Measurements from ENCODE around the gene GGT7. TPM values are rescaled to one million over a fixed set of nuclear protein-coding genes. Genes with fewer than 3 reads are reported as not detected.

GGT7 gene
- total and polyA plus RNA-seq, 9 of the 15 experiments (the other 6 are each of a cell fraction or from before 2014, with no cell fraction given): 0.04 to 18.3 (median 5.9) TPM

DNA sequence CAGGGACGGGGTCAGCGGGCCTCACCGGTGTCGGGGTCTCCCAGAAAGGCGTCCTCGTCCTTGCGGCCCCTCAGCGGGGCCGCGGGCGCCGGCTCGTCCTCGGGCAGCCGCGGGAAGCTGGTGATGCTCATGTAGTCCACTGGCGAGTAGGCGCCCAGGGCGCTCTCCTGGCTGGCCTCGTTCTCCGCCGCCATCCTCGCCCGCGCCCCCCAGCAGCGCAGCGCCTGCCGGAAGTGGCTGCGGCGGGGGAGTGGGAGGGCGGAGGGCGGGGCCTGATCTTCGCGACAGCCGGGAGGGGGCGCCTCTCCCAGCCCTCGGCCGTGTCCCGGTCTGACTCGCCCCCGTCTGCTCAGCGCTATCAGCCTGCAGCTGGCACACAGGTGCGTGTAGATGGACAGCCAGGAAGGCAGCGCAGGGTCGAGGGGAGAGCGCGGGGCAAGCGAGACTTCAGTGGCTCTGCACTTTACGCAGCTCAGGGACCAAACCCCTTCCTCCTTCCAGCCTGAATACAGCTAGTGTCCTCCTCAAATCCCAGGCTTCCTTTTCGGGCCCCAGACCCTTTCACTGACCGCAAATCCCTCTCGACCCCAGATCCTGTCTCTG lies at the start of gene GGT7 (continued):
- TF ChIP-seq, protein P1, sequence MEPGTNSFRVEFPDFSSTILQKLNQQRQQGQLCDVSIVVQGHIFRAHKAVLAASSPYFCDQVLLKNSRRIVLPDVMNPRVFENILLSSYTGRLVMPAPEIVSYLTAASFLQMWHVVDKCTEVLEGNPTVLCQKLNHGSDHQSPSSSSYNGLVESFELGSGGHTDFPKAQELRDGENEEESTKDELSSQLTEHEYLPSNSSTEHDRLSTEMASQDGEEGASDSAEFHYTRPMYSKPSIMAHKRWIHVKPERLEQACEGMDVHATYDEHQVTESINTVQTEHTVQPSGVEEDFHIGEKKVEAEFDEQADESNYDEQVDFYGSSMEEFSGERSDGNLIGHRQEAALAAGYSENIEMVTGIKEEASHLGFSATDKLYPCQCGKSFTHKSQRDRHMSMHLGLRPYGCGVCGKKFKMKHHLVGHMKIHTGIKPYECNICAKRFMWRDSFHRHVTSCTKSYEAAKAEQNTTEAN (CRISPR knock-in tag; IDR thresholded peaks at IDR 0.05): no peak
- TF ChIP-seq NUFIP1 (IDR thresholded peaks at IDR 0.05; ENCODE audit: partially characterized antibody): no peak
- TF ChIP-seq MTA1 (IDR thresholded peaks at IDR 0.05; ENCODE audit: borderline replicate concordance): no peak
- TF ChIP-seq NFRKB (IDR thresholded peaks at IDR 0.05; ENCODE audit: low read depth): no peak
- TF ChIP-seq ZNF174 (CRISPR knock-in tag; IDR thresholded peaks at IDR 0.05): no peak
- TF ChIP-seq, protein P2, sequence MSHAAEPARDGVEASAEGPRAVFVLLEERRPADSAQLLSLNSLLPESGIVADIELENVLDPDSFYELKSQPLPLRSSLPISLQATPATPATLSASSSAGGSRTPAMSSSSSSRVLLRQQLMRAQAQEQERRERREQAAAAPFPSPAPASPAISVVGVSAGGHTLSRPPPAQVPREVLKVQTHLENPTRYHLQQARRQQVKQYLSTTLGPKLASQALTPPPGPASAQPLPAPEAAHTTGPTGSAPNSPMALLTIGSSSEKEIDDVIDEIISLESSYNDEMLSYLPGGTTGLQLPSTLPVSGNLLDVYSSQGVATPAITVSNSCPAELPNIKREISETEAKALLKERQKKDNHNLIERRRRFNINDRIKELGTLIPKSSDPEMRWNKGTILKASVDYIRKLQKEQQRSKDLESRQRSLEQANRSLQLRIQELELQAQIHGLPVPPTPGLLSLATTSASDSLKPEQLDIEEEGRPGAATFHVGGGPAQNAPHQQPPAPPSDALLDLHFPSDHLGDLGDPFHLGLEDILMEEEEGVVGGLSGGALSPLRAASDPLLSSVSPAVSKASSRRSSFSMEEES (CRISPR knock-in tag; IDR thresholded peaks at IDR 0.05): no peak
- TF ChIP-seq RCOR1 (IDR thresholded peaks at IDR 0.05; ENCODE audit: borderline replicate concordance in 1 of 2, low read depth in 2 of 2, low read length in 2 of 2): peak in 1 of 2 experiments; percentile 53; a peak in 1 of 4 replicates
- TF ChIP-seq, protein P3, sequence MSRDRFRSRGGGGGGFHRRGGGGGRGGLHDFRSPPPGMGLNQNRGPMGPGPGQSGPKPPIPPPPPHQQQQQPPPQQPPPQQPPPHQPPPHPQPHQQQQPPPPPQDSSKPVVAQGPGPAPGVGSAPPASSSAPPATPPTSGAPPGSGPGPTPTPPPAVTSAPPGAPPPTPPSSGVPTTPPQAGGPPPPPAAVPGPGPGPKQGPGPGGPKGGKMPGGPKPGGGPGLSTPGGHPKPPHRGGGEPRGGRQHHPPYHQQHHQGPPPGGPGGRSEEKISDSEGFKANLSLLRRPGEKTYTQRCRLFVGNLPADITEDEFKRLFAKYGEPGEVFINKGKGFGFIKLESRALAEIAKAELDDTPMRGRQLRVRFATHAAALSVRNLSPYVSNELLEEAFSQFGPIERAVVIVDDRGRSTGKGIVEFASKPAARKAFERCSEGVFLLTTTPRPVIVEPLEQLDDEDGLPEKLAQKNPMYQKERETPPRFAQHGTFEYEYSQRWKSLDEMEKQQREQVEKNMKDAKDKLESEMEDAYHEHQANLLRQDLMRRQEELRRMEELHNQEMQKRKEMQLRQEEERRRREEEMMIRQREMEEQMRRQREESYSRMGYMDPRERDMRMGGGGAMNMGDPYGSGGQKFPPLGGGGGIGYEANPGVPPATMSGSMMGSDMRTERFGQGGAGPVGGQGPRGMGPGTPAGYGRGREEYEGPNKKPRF (IDR thresholded peaks at IDR 0.05; ENCODE audit: low read depth, low read length): no peak
- no peak for TF ChIP-seq MCM2 (IDR thresholded peaks at IDR 0.05; ENCODE audit: low read depth)
- TF ChIP-seq SMARCA4 (IDR thresholded peaks at IDR 0.05): peak; percentile 30; the same call in 1 of the 2 replicates
- TF ChIP-seq, protein P4, sequence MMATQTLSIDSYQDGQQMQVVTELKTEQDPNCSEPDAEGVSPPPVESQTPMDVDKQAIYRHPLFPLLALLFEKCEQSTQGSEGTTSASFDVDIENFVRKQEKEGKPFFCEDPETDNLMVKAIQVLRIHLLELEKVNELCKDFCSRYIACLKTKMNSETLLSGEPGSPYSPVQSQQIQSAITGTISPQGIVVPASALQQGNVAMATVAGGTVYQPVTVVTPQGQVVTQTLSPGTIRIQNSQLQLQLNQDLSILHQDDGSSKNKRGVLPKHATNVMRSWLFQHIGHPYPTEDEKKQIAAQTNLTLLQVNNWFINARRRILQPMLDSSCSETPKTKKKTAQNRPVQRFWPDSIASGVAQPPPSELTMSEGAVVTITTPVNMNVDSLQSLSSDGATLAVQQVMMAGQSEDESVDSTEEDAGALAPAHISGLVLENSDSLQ (IDR thresholded peaks at IDR 0.05): peak; percentile 77
- no peak for TF ChIP-seq HNRNPK (IDR thresholded peaks at IDR 0.05; ENCODE audit: low read depth, low read length, poor library complexity, severe bottlenecking)
- TF ChIP-seq ZNF24 (IDR thresholded peaks at IDR 0.05): no peak
- no peak for TF ChIP-seq TAF15 (IDR thresholded peaks at IDR 0.05; ENCODE audit: low read depth, low read length)
- TF ChIP-seq, protein P5, sequence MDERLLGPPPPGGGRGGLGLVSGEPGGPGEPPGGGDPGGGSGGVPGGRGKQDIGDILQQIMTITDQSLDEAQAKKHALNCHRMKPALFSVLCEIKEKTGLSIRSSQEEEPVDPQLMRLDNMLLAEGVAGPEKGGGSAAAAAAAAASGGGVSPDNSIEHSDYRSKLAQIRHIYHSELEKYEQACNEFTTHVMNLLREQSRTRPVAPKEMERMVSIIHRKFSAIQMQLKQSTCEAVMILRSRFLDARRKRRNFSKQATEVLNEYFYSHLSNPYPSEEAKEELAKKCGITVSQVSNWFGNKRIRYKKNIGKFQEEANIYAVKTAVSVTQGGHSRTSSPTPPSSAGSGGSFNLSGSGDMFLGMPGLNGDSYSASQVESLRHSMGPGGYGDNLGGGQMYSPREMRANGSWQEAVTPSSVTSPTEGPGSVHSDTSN (CRISPR knock-in tag; IDR thresholded peaks at IDR 0.05; ENCODE audit: low read depth): no peak
- TF ChIP-seq, protein P5 (tag; conservative IDR thresholded peaks at IDR 0.05; ENCODE audit: low read depth): no peak
- TF ChIP-seq ZNF445 (CRISPR knock-in tag; IDR thresholded peaks at IDR 0.05; ENCODE audit: low read depth): no peak
- TF ChIP-seq TBP (optimal IDR thresholded peaks at IDR 0.05; ENCODE audit: low read depth, low read length): no peak
- TF ChIP-seq NFXL1 (CRISPR knock-in tag; IDR thresholded peaks at IDR 0.05): no peak
